Endothelial cell (in vitro differentiated cells): ENCODE results near the gene NBEA. TPM values are rescaled to one million over a fixed set of nuclear protein-coding genes. Genes with fewer than 3 reads are reported as not detected.

Source experiments
- DNase-seq: peaks from one replicate; pipeline ENCODE4 v3.0.0; 2021; ENCODE audit warnings: low spot score
- H3K27ac Mint-ChIP-seq: one replicate; pipeline ENCODE4 v1.8.0; 2021; ENCODE audit warnings: mixed read lengths, inconsistent platforms; ENCODE audit not compliant: unreplicated experiment
- H3K27me3 Mint-ChIP-seq: one replicate; pipeline ENCODE4 v1.8.0; 2021; ENCODE audit warnings: mild to moderate bottlenecking, moderate library complexity, mixed read lengths, inconsistent platforms; ENCODE audit not compliant: unreplicated experiment
- H3K36me3 Mint-ChIP-seq: one replicate; pipeline ENCODE4 v1.8.0; 2021; ENCODE audit warnings: mild to moderate bottlenecking, low read depth, mixed read lengths, inconsistent platforms; ENCODE audit not compliant: unreplicated experiment
- H3K4me1 Mint-ChIP-seq: one replicate; pipeline ENCODE4 v1.8.0; 2021; ENCODE audit warnings: mild to moderate bottlenecking, mixed read lengths, inconsistent platforms; ENCODE audit not compliant: unreplicated experiment
- H3K4me3 Mint-ChIP-seq: one replicate; pipeline ENCODE4 v1.8.0; 2021; ENCODE audit warnings: mild to moderate bottlenecking, mixed read lengths, inconsistent platforms; ENCODE audit not compliant: unreplicated experiment
- H3K9me3 Mint-ChIP-seq: one replicate; pipeline ENCODE4 v1.8.0; 2021; ENCODE audit warnings: mixed read lengths, inconsistent platforms; ENCODE audit not compliant: unreplicated experiment
- total RNA-seq: library from RNA; stranded (reverse); fragmentation: NEBNext Ultra II Directional; extraction: Animal tissue kit (Norgen Biotek cat#: 25700); gene quantifications from one replicate; pipeline ENCODE4 v1.2.1, GENCODE V29; 2021; ENCODE audit not compliant: unreplicated experiment
- TF ChIP-seq, protein P1 (sequence below): fragments of 200-600 bp; sonication (generic); IDR thresholded peaks from one replicate; pipeline ENCODE4 v1.5.0; 2021; ENCODE audit warnings: antibody characterized with exemption; ENCODE audit not compliant: unreplicated experiment

Gene NBEA
- total RNA-seq, 1 donor from 2014 or later: 11.7 TPM

DNA sequence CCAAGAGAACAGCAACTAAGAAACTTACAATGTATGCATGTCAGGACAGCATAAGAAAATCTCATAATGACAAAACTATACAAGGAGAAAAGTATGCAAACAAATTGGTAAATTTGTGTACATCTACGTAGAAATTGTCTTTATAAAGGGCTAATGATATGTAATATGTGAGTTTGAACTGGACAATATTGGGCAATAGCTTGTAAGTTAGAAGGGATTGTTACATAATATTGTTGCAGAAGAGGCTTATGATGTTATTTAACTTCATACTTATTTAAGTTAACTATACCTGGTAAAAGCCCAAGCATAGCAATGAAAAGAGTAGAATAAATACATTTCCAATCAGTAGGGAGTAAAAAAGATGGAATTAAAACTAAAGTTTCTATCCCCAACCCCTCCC is 400.4 kb downstream of the NBEA start:
- Mint-ChIP-seq H3K4me1 (peaks cover 18% of the 10 kb centered on the region), H3K27ac (no peak overlapping the region), H3K36me3 (no peaks in the 10 kb centered on the region), H3K9me3 (no peaks in the 10 kb centered on the region), H3K27me3 (no peaks in the 10 kb centered on the region), H3K4me3 (no peak overlapping the region)
- TF ChIP-seq, protein P1, sequence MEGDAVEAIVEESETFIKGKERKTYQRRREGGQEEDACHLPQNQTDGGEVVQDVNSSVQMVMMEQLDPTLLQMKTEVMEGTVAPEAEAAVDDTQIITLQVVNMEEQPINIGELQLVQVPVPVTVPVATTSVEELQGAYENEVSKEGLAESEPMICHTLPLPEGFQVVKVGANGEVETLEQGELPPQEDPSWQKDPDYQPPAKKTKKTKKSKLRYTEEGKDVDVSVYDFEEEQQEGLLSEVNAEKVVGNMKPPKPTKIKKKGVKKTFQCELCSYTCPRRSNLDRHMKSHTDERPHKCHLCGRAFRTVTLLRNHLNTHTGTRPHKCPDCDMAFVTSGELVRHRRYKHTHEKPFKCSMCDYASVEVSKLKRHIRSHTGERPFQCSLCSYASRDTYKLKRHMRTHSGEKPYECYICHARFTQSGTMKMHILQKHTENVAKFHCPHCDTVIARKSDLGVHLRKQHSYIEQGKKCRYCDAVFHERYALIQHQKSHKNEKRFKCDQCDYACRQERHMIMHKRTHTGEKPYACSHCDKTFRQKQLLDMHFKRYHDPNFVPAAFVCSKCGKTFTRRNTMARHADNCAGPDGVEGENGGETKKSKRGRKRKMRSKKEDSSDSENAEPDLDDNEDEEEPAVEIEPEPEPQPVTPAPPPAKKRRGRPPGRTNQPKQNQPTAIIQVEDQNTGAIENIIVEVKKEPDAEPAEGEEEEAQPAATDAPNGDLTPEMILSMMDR: no peak
- no peak for DNase-seq

GRCh38 chr13:35343417-35343816 is 401.3 kb downstream of the NBEA start:
- H3K4me1 Mint-ChIP-seq: peaks cover 11% of the 10 kb centered on the region
- DNase-seq: no peak
- no peaks in the 10 kb centered on the region for H3K27me3 Mint-ChIP-seq

DNA sequence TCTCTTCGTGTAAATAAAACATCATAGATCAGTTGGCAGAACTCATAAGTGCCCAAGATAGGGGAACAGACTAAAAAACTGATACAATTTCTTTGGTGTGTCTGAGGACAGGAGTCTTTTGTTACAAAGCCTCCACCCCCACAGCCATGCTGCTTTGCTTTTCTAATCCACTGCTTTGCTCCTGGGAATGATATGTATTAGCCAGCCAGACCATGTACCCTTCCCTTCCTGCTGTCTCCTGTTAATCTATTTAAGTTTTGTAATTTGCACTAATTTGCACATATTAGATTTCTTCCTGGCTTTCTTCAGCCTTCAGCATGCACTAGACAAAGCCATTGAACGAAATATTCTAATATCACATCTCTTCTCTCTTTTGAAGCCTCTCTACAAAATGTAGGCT is 403.9 kb downstream of the NBEA start:
- H3K4me1 Mint-ChIP-seq: no peaks in the 10 kb centered on the region

More at GRCh38 chr13:35343417-35343816, 401.3 kb downstream of the NBEA start:
- H3K4me3 Mint-ChIP-seq: no peak overlapping the region
- H3K27ac Mint-ChIP-seq: no peak overlapping the region
- no peaks in the 10 kb centered on the region for H3K9me3 Mint-ChIP-seq
- TF ChIP-seq, protein P1: no peak
- H3K36me3 Mint-ChIP-seq: no peaks in the 10 kb centered on the region

GRCh38 chr13:35346494-35346893 is 404.4 kb downstream of the NBEA start:
- Mint-ChIP-seq H3K36me3 (no peaks in the 10 kb centered on the region), H3K4me3 (no peak overlapping the region), H3K27ac (no peak overlapping the region), H3K4me1 (no peaks in the 10 kb centered on the region), H3K9me3 (no peaks in the 10 kb centered on the region), H3K27me3 (no peaks in the 10 kb centered on the region)
- no peak for DNase-seq
- TF ChIP-seq, protein P1: no peak

More for the DNA sequence above, 403.9 kb downstream of the NBEA start:
- DNase-seq: no peak
- H3K27ac Mint-ChIP-seq: no peak overlapping the region
- TF ChIP-seq, protein P1: no peak
- H3K4me3 Mint-ChIP-seq: no peak overlapping the region
- no peaks in the 10 kb centered on the region for H3K27me3 Mint-ChIP-seq
- H3K9me3 Mint-ChIP-seq: no peaks in the 10 kb centered on the region
- H3K36me3 Mint-ChIP-seq: no peaks in the 10 kb centered on the region

DNA sequence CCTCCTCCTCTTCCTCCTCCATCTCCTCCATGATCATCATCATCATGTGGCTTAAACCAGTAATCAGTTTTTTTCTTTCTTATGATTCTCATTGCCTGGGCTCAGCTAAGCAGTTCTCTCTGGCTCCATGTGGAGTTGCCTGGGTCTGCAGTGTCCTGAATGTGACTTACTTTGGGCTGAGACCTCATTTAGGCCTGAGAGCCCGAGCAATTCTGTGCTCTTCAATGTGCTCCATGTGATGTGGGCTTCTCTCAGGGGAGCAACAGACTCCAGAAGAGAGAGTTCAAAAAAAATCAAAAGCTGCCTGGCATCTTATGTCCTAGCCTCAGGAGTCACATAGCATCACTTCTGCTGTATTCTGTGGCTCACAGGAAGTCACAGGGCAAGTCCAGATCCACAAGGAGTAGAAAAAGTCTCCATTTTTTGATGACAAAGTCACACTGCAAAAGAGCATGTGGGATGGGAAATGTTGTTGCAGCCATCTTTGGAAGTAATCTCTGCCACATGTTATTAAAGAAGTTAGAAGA is 405.7 kb downstream of the NBEA start:
- Mint-ChIP-seq H3K36me3 (no peaks in the 10 kb centered on the region), H3K27ac (no peak overlapping the region), H3K4me3 (no peak overlapping the region), H3K9me3 (no peaks in the 10 kb centered on the region), H3K27me3 (no peaks in the 10 kb centered on the region), H3K4me1 (no peaks in the 10 kb centered on the region)
- no peak for DNase-seq
- TF ChIP-seq, protein P1: no peak
